Upper lobe of left lung (tissue), 6 donors: Measurements from ENCODE around the gene SDC3. TPM values are rescaled to one million over a fixed set of nuclear protein-coding genes. Genes with fewer than 3 reads are reported as not detected.

Experiments used
- ATAC-seq, 2 donors: fragments of 200-7000 bp; cut with Tn5 transposase; one replicate each; pipeline ENCODE4 v1.9.1; 2022; ENCODE audit warnings: mild to moderate bottlenecking in 2 of 2, moderate library complexity in 2 of 2; ENCODE audit not compliant: low FRiP score in 2 of 2
- DNase-seq, 2 donors: peaks; one replicate each; pipeline ENCODE4 v3.0.0-alpha.2; 2019 to 2020
- H3K27ac ChIP-seq, 4 donors: fragments of 200-600 bp; sonication (generic); one replicate each; pipeline ENCODE4 v1.5.1; 2016 to 2019
- H3K27me3 ChIP-seq, 4 donors: fragments of 200-600 bp; sonication (generic); one replicate each; pipeline ENCODE4 v1.5.1; 2017 to 2019
- H3K36me3 ChIP-seq, 4 donors: fragments of 200-600 bp; sonication (generic); one replicate each; pipeline ENCODE4 v1.5.1; 2016 to 2019
- H3K4me1 ChIP-seq, 4 donors: fragments of 200-600 bp; sonication (generic); one replicate each; pipeline ENCODE4 v1.5.1; 2018 to 2019
- H3K4me3 ChIP-seq, 4 donors: fragments of 200-600 bp; sonication (generic); one replicate each; pipeline ENCODE4 v1.5.1; 2017 to 2019; ENCODE audit warnings: mild to moderate bottlenecking in 2 of 4, moderate library complexity in 1 of 4
- H3K9me3 ChIP-seq, 4 donors: fragments of 200-600 bp; sonication (generic); one replicate each; pipeline ENCODE4 v1.5.1; 2018 to 2019
- CTCF ChIP-seq, 6 experiments: fragments of 450-650 bp in 4 of 6; fragments of 200-600 bp in 2 of 6; sonication (generic) in 2 of 6; IDR thresholded peaks; one replicate each; pipeline ENCODE4 v1.5.1; 2016 to 2019; ENCODE audit warnings: antibody characterized with exemption in 6 of 6
- EP300 ChIP-seq, 4 donors: sonication (generic); formaldehyde crosslinking; IDR thresholded peaks; one replicate each; pipeline ENCODE4 v1.5.1; 2017; ENCODE audit warnings: antibody characterized with exemption in 4 of 4, control low read depth in 2 of 4
- POLR2A ChIP-seq, 4 donors: fragments of 450-650 bp; IDR thresholded peaks; one replicate each; pipeline ENCODE4 v1.5.1; 2016 to 2017; ENCODE audit warnings: antibody characterized with exemption in 4 of 4, mild to moderate bottlenecking in 2 of 4
- POLR2AphosphoS5 ChIP-seq, 2 donors: sonication (generic); formaldehyde crosslinking; IDR thresholded peaks; one replicate each; pipeline ENCODE4 v1.5.1; 2017; ENCODE audit warnings: antibody characterized with exemption in 2 of 2
- WGBS, 2 donors: methylation state at CpG; one replicate each; pipeline ENCODE4 v1.1.5; 2017 to 2018; 5-methylcytosine and 5-hydroxymethylcytosine counted together
- total RNA-seq, 6 donors: library from RNA; depleted of rRNA in 4 of 6; stranded (reverse); fragments of >200 nt in 4 of 6; gene quantifications; one replicate each; pipeline versions ENCODE4 v1.1.0 to v1.2.1, GENCODE V29; 2016 to 2021
- donor health status: DM: no; HTN: no; CAD: no; lungs with moderate emphysema.
- donor health status: DM: no; HTN: yes; CAD: no; lungs with severe emphysema.

The SDC3 gene
- total RNA-seq, 6 donors from 2014 or later, result 15.8 to 65.8 (median 30.1) TPM

- WGBS, 2 donors, result 50 to 73% methylated on average over 1 of the region's 1 CpG
- Histone ChIP-seq H3K4me3 (no peak overlapping the region), H3K27ac (no peak overlapping the region), H3K36me3 (no peaks in the 10 kb centered on the region), H3K4me1 (peaks cover 11 to 13% (median 12%) of the 10 kb centered on the region in 4 donors), H3K27me3 (no peaks in the 10 kb centered on the region), H3K9me3 (no peaks in the 10 kb centered on the region)
- ATAC-seq (no peak), DNase-seq (no peak)
- TF ChIP-seq POLR2A (IDR thresholded peaks at IDR 0.05), result no peak
- TF ChIP-seq EP300 (IDR thresholded peaks at IDR 0.05), result no peak
- TF ChIP-seq CTCF (IDR thresholded peaks at IDR 0.05), result no peak
- no peak for TF ChIP-seq POLR2AphosphoS5 (IDR thresholded peaks at IDR 0.05)
Measured at GRCh38 chr1:30837653-30838052, 70.9 kb downstream of the SDC3 start.

GRCh38 chr1:30834253-30834652 is 74.3 kb downstream of the SDC3 start:
- Histone ChIP-seq H3K27ac (no peak overlapping the region), H3K27me3 (no peaks in the 10 kb centered on the region), H3K4me3 (no peak overlapping the region), H3K4me1 (peaks cover 0 to 6% (median 5%) of the 10 kb centered on the region in 4 donors), H3K36me3 (no peaks in the 10 kb centered on the region), H3K9me3 (no peaks in the 10 kb centered on the region)
- ATAC-seq (no peak), DNase-seq (no peak)
- TF ChIP-seq POLR2A (IDR thresholded peaks at IDR 0.05), result no peak
- TF ChIP-seq EP300 (IDR thresholded peaks at IDR 0.05), result no peak
- no peak for TF ChIP-seq CTCF (IDR thresholded peaks at IDR 0.05)
- no peak for TF ChIP-seq POLR2AphosphoS5 (IDR thresholded peaks at IDR 0.05)
- WGBS, 2 donors, result 64 to 65% methylated on average over 4 of the region's 4 CpGs

GRCh38 chr1:30830537-30830936 is 78.0 kb downstream of the SDC3 start:
- no peaks in the 10 kb centered on the region for H3K9me3 ChIP-seq
- H3K27me3 ChIP-seq, result no peaks in the 10 kb centered on the region
- 45 to 77% methylated on average over 6 of the region's 6 CpGs for WGBS, 2 donors
- no peak overlapping the region for H3K27ac ChIP-seq
- no peak overlapping the region for H3K4me3 ChIP-seq
- peak in 1 of 2 donors; percentile 57 for DNase-seq
- peak; percentile 62 to 71 for ATAC-seq
- no peaks in the 10 kb centered on the region for H3K36me3 ChIP-seq
- TF ChIP-seq EP300 (IDR thresholded peaks at IDR 0.05), result no peak
- H3K4me1 ChIP-seq, result peaks cover 0 to 6% (median 5%) of the 10 kb centered on the region in 4 donors

GRCh38 chr1:30829889-30830288 is 78.7 kb downstream of the SDC3 start:
- 54 to 75% methylated on average over 2 of the region's 2 CpGs for WGBS, 2 donors
- no peak for TF ChIP-seq POLR2A (IDR thresholded peaks at IDR 0.05)
- TF ChIP-seq EP300 (IDR thresholded peaks at IDR 0.05), result no peak
- TF ChIP-seq CTCF (IDR thresholded peaks at IDR 0.05), result no peak
- TF ChIP-seq POLR2AphosphoS5 (IDR thresholded peaks at IDR 0.05), result no peak
- Histone ChIP-seq H3K36me3 (no peaks in the 10 kb centered on the region), H3K4me3 (no peak overlapping the region), H3K27me3 (no peaks in the 10 kb centered on the region), H3K27ac (no peak overlapping the region), H3K9me3 (no peaks in the 10 kb centered on the region), H3K4me1 (peaks cover 0 to 8% (median 6%) of the 10 kb centered on the region in 4 donors)
- DNase-seq (no peak), ATAC-seq (no peak)

- H3K9me3 ChIP-seq, result no peaks in the 10 kb centered on the region
- ATAC-seq (no peak), DNase-seq (no peak)
- no peaks in the 10 kb centered on the region for H3K27me3 ChIP-seq
- 18 to 20% methylated on average over 11 to 12 of the region's 12 CpGs for WGBS, 2 donors
- TF ChIP-seq POLR2AphosphoS5 (IDR thresholded peaks at IDR 0.05) (no peak), CTCF (IDR thresholded peaks at IDR 0.05) (no peak), EP300 (IDR thresholded peaks at IDR 0.05) (no peak), POLR2A (IDR thresholded peaks at IDR 0.05) (no peak)
- H3K4me1 ChIP-seq, result peaks cover 15 to 25% (median 18%) of the 10 kb centered on the region in 4 donors
- no peaks in the 10 kb centered on the region for H3K36me3 ChIP-seq
- peak overlapping the region; percentile 85 to 93 (median 89) for H3K27ac ChIP-seq
- H3K4me3 ChIP-seq, result peak overlapping the region in 3 of 4 donors; percentile 33 to 42 (median 35)
Measured at GRCh38 chr1:30824736-30825429, 83.7 kb downstream of the SDC3 start.
